Ectodermal cell (in vitro differentiated cells): ENCODE measurements around the gene FLVCR1.
A peak's percentile ranks its signal among the peaks of the same experiment; 100 is the strongest.

Experiments
- H3K27ac ChIP-seq: 2 replicates; pipeline ENCODE4 v1.7.0; 2013; ENCODE audit warnings: mild to moderate bottlenecking, low read depth, low read length; ENCODE audit not compliant: insufficient read depth, poor library complexity, severe bottlenecking
- H3K27me3 ChIP-seq: 2 replicates; pipeline ENCODE4 v1.7.0; 2013; ENCODE audit warnings: mild to moderate bottlenecking, low read length; ENCODE audit not compliant: insufficient read depth, control insufficient read depth, poor library complexity, severe bottlenecking
- H3K36me3 ChIP-seq: one replicate; pipeline ENCODE4 v1.7.0; 2013; ENCODE audit warnings: low read length; ENCODE audit not compliant: control insufficient read depth, insufficient read depth
- H3K4me1 ChIP-seq: one replicate; pipeline ENCODE4 v1.7.0; 2013; ENCODE audit warnings: low read length; ENCODE audit not compliant: control insufficient read depth, insufficient read depth
- H3K4me3 ChIP-seq: 2 replicates; pipeline ENCODE4 v1.7.0; 2013; ENCODE audit warnings: low read depth, low read length, control low read depth; ENCODE audit not compliant: insufficient read depth
- H3K9me3 ChIP-seq: 2 replicates; pipeline ENCODE4 v1.7.0; 2013; ENCODE audit warnings: mild to moderate bottlenecking, low read length, moderate library complexity; ENCODE audit not compliant: control insufficient read depth
- WGBS, 2 experiments: methylation state at CpG; one replicate each; pipeline ENCODE4 v1.1.7; 2013; ENCODE audit warnings: missing lambda C conversion rate in 2 of 2; 5-methylcytosine and 5-hydroxymethylcytosine counted together

The FLVCR1 gene

DNA sequence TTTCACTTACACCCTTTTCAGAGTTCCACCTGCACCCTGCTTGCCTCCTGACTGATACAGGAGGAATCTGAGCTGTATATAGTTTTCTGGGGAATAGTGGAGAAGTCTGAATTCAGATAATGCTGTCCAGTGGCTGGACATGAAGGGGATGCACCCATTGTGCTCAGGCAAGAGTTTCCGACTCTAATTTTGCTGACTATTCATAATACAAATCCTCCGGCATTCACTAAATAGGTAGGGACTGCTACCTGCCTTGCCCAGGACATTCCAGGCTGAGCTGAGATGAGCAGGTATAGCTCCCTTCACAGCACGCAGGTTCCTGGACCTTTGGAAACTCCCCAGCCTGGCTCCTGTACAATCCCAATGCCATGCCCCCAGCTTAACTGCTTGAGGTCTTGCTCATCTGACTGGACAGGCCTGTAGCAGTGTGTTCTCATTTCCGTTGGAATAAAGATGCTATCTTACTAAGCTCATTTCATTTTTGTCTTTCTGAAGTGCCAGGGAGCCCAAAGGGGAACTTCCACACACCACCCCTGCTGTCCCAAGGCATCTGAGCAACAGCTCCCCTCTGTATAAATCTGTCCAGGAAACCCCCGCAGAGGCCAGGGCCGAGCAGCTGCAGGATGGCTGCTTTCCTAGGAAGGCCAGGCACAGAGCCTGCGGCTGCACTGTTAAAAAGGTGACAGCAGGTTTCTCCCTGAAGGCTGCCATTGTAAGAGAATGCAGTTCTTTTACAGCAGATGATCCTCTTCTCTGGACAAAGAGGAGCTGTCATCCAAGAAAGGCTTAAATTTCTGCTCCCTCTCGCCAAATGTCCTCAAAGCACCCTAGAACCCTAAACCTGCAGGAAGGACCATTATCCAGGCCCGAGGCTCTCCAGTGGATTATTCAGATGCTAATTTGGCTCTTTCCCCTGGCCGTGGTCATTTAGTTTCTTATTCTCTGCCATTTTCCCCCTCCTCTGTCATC, 70.5 kb downstream of the FLVCR1 start:
- 28% methylated on average over 10 of the region's 10 CpGs for WGBS, 2 experiments
- peak overlapping the region; percentile 64 for H3K27ac ChIP-seq
- H3K4me1 ChIP-seq = peaks cover 16% of the 10 kb centered on the region
- no peaks in the 10 kb centered on the region for H3K9me3 ChIP-seq
- H3K27me3 ChIP-seq = no peaks in the 10 kb centered on the region
- no peaks in the 10 kb centered on the region for H3K36me3 ChIP-seq
- H3K4me3 ChIP-seq = peak overlapping the region; percentile 6

DNA sequence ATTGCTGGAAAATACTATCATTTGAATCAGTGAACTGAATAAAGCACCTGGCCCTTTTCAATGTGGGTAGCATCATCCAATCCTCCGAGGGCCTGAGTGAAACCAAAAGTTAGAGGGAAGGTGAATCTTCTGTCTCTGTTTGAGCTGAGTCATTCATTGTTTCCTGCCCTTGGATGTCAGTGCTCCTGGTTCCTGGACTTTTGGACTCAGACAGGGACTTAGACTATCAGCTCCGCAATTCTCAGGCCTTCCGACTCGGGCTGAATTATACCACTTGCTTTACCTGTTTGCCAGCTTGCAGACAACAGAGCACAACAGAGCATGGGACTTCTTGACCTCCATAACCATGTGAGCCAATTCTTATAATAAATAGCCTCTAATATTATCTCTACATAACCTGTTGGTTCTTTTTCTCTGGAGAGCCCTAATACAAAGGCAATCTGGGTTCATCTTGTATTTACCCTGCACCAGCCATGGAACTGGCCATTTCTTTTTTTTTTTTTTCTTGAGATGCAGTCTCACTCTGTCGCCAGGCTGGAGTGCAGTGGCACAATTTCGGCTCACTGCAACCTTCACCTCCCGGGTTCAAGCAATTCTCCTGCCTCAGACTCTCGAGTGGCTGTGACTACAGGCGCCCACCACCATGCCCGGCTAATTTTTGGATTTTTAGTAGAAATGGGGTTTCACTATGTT, 73.1 kb downstream of the FLVCR1 start:
- Histone ChIP-seq H3K4me3 (no peak overlapping the region), H3K36me3 (no peaks in the 10 kb centered on the region), H3K4me1 (peaks cover 16% of the 10 kb centered on the region), H3K27ac (no peak overlapping the region), H3K27me3 (no peaks in the 10 kb centered on the region), H3K9me3 (no peaks in the 10 kb centered on the region)
- WGBS, 2 experiments = 87 to 90% methylated on average over 10 of the region's 10 CpGs

DNA sequence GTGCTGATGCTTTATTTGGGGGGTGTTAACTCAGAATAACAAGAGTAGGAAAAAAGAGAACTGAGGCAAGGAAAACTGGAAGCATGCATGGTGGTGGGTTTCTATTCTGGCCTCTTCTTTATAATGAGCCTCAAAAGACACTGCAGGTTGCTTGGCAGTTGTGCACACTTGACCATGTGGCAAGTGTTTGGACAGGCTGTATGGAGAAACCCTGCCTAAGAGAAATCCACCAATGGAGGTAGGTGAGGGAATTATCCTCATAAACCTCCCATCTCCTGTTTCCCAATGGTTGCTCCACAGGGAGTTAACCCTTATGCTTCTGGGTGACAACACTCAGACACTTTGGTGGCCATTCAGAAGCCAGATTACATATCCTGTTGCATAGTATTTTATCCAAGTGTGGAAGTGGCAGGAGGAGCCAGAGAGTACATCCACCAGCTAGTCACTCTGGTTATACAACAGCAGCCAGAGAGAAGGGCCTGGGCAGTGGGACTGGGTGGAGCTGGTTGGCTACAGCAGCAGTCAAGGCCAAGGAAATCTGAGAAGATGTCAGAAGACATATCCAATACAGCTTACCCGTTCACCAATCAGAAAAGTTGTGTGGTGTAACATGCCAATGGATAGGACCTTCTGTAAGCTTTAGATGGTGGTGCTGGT, 75.9 kb downstream of the FLVCR1 start:
- no peak overlapping the region for H3K4me3 ChIP-seq
- peaks cover 4% of the 10 kb centered on the region for H3K4me1 ChIP-seq
- no peaks in the 10 kb centered on the region for H3K9me3 ChIP-seq
- no peaks in the 10 kb centered on the region for H3K27me3 ChIP-seq
- H3K36me3 ChIP-seq = no peaks in the 10 kb centered on the region
- 100% methylated on average over 1 of the region's 1 CpG for WGBS, 2 experiments
- H3K27ac ChIP-seq = no peak overlapping the region

DNA sequence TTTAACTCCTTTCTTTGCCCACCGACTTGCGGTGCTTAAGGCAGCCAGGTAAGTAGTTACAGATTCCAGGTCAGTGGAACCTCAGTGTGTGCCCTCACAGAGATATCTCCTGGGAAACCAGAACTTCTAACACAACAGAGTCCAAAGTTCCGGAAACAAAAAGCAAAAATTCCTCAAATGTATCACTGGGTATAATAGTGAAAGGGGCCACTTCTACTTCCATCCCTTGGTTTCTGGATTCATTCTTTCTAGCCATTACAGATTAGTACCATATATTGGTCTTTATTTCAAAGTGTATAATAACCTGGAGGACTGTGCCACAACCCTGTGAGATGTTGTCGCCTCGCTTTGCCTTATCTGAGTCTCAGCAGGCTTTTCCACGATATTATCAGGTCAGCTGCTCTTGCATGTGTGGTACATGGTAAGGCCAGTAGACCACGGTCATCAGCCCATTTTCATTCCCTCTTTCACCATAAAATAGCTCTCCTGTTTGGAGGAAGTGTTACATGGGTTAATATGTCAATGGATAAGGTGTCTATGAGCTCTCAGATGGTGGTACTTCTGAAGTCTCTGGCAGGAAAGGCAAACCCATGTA, 77.4 kb downstream of the FLVCR1 start:
- Histone ChIP-seq H3K9me3 (no peaks in the 10 kb centered on the region), H3K4me3 (no peak overlapping the region), H3K4me1 (no peaks in the 10 kb centered on the region), H3K36me3 (no peaks in the 10 kb centered on the region), H3K27me3 (no peaks in the 10 kb centered on the region), H3K27ac (no peak overlapping the region)
- WGBS, 2 experiments = 96 to 97% methylated on average over 6 to 7 of the region's 7 CpGs

DNA sequence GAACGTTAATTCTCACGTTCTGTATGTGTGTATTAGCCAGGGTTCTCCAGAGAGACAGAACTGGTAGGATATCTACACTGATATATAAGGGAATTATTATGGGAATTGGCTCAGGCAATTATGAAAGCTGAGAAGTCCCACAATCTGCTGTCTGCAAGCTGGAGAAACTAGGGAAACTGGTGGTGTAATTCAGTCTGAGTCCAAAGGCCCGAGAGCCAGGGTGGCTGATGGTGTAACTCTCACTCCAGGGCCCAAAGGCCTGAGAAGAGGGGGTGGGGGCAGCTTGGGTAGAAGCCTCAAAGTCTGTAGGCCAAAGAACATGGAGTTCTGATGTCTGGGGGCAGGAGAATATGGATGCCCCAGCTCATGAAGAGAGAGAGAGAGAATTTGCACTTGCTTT, 79.0 kb downstream of the FLVCR1 start:
- H3K27ac ChIP-seq = no peak overlapping the region
- H3K4me1 ChIP-seq = no peaks in the 10 kb centered on the region
- H3K9me3 ChIP-seq = no peaks in the 10 kb centered on the region
- H3K36me3 ChIP-seq = no peaks in the 10 kb centered on the region
- H3K27me3 ChIP-seq = no peaks in the 10 kb centered on the region
- H3K4me3 ChIP-seq = no peak overlapping the region
- 96 to 99% methylated on average over 3 of the region's 3 CpGs for WGBS, 2 experiments

DNA sequence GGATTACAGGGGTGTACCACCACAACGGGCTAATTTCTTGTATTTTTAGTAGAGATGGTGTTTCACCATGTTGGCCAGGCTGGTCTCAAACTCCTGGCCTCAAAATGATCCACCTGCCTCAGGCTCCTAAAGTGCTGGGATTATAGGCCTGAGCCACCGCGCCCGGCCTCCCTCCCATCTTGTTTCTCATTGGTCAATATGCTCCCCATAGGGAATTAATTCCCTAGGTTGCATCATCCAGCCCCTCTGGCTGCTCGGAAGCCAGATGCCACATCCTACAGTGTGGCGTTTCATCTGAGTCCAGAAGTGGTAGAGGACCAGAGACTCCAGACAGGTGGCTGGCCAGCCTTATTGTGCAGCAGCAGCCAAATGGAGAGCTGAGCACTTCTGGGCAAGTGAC, 80.8 kb downstream of the FLVCR1 start:
- Histone ChIP-seq H3K9me3 (no peaks in the 10 kb centered on the region), H3K27ac (no peak overlapping the region), H3K36me3 (no peaks in the 10 kb centered on the region), H3K27me3 (no peaks in the 10 kb centered on the region), H3K4me3 (no peak overlapping the region), H3K4me1 (no peaks in the 10 kb centered on the region)
- WGBS, 2 experiments = 93 to 94% methylated on average over 6 of the region's 6 CpGs

DNA sequence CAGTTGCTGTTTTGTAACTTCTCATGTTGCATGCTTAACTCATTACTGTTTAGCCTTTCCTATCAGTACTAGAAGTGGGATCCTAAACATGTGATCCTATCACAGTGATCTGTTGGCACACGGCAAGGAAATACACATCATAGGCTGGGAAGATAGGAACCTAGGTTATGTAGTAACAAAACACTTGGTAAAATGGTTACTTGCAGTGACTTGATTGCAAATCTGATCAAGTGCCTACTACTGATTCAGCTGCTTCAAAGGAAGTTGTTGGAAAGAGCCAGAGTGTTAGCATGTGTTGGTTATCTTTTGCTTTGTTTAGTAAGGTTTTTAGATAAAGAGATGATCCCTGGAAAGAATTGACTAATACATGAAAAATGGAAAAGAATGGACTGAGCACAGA, 83.4 kb downstream of the FLVCR1 start:
- Histone ChIP-seq H3K4me1 (no peaks in the 10 kb centered on the region), H3K27ac (no peak overlapping the region), H3K4me3 (no peak overlapping the region), H3K27me3 (no peaks in the 10 kb centered on the region), H3K9me3 (no peaks in the 10 kb centered on the region), H3K36me3 (no peaks in the 10 kb centered on the region)
- 97 to 100% methylated on average over 1 of the region's 1 CpG for WGBS, 2 experiments

DNA sequence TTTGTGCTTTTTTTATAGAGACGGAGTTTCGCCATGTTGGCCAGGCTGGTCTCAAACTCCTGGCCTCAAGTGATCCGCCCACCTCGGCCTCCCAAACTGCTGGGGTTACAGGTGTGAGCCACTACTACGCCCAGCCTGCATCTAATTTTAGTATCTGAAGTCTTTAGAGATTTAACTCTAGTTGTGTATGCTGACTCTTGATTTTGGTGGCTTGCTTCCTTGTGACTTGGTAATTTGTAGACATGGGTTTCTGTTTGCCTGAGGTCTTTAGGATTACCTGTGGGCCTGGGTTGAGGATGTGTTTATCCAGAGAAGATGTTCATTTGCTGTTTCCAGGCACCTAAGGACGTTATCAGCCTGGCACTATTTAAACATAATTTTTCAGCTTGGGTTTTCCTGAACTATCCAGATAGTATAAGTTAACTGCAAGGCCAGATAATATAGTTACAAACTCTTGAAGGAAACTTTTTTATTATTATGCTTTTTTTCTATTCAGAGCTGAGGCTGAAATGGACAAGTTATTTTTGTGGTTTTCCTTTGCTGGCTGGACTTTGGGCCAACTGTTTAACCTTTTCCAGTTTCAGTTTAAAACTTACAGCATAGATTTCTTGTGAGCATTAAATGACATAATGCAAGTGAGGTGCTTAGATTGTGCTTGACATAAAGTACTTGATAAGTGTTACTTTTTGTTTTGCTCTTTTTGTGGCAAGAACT, 84.8 kb downstream of the FLVCR1 start:
- Histone ChIP-seq H3K4me3 (no peak overlapping the region), H3K27me3 (no peaks in the 10 kb centered on the region), H3K36me3 (no peaks in the 10 kb centered on the region), H3K9me3 (no peaks in the 10 kb centered on the region), H3K4me1 (no peaks in the 10 kb centered on the region), H3K27ac (no peak overlapping the region)
- 93 to 95% methylated on average over 6 of the region's 6 CpGs for WGBS, 2 experiments

DNA sequence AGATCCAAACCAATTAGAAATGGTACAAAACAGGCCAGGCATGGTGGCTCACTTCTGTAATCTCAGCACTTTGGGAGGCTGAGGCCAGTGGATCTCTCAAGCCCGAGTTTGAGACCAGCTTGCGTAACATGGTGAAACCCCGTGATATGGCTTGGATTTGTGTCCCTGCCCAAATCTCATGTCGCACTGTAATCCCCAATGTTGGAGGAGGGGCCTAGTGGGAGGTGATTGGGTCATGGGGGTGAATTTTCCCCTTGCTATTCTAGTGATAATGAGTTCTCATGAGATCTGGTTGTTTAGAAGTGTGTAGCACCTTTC, 85.3 kb downstream of the FLVCR1 start:
- Histone ChIP-seq H3K4me3 (no peak overlapping the region), H3K27ac (no peak overlapping the region), H3K27me3 (no peaks in the 10 kb centered on the region), H3K36me3 (no peaks in the 10 kb centered on the region), H3K9me3 (no peaks in the 10 kb centered on the region), H3K4me1 (no peaks in the 10 kb centered on the region)
- WGBS, 2 experiments = 88 to 90% methylated on average over 4 of the region's 4 CpGs
